GM18526 (cell line): ENCODE results near the gene AGPAT4.

ENCODE experiments used
- POLR2A ChIP-seq: IDR thresholded peaks from 3 replicates; pipeline ENCODE4 v1.6.1; 2011; ENCODE audit not compliant: insufficient read length; ENCODE audit errors: extremely low read depth

Gene AGPAT4, protein sequence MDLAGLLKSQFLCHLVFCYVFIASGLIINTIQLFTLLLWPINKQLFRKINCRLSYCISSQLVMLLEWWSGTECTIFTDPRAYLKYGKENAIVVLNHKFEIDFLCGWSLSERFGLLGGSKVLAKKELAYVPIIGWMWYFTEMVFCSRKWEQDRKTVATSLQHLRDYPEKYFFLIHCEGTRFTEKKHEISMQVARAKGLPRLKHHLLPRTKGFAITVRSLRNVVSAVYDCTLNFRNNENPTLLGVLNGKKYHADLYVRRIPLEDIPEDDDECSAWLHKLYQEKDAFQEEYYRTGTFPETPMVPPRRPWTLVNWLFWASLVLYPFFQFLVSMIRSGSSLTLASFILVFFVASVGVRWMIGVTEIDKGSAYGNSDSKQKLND

DNA sequence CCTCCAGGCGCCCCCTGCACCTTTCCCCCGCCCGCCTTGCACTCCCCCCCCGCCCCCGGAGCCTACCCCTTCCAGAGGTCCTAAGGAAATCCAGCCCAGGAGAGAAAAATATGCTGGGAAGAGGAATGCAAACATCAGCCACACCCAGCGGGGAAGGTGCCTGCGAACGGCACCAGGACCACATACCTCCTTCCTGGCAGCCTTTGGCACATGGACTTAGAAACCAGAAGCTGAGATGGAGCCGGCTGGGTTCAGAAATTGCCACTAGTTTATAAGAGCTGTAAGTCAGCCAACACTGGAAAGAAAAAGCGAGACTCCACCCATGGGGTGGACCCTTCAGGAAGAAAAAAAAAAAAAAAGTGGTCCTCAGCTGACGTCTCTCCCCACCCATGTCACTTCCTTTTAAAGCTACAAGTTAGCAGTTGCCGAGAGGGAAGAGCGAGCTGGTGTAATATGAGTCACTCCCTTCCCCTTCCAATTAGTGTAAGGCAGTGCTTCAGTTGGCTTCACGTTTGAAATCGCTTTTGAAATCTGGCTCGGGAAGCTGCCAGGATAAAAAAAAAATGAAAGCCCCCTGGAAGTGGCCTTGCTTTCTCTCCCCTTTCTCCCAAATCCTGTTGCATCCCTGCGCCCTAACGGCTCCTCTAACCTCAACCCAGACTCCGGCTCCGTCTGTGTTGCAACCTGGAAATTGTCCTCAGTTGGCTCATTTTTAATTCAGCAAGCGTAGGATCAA, at the start of gene AGPAT4:
AGPAT4 (minus strand) TSS at position 310 of the 736 bp plus-strand sequence. CDS start 41,848 bp downstream, outside the sequence.
- TF ChIP-seq POLR2A: peak; percentile 37

DNA sequence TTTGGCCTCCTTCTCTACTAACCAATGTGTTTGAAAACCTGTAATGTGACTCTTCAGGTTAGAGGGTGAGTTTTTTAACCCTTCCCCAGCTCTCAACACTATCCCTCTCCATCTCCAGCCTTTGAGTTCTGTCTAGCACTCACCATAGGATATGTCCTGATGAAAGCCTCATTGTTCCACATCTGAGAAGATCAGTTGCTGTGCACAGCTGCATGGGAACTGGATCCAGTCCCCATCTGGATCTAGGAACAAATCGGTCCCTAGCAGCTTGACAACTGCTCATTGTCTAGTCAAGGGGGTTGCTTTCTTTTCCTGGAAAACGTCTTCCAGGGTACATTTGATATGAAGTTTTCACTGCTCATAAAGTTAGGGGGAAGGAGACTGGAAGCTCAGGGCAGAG, 45.4 kb upstream of the AGPAT4 start:
- TF ChIP-seq POLR2A: no peak

DNA sequence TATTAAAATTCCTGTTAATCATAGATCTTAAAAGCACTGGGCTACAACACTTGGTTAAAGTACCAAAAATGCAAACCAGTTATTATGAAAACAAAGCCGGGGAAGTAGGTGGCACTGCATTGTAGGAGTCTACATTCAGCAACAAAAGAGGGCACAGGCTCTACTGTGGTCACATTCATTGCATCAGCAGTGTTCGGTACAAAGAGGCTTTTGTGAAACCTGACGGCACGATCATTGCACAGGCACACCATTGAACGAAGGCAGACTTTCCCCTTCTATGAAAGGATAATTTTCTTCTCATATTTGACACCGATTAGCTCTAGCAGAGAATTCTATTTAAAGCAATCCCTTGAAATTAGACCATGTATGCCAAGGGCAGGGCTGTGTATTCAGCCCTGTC, 44.6 kb upstream of the AGPAT4 start:
- no peak for TF ChIP-seq POLR2A

DNA sequence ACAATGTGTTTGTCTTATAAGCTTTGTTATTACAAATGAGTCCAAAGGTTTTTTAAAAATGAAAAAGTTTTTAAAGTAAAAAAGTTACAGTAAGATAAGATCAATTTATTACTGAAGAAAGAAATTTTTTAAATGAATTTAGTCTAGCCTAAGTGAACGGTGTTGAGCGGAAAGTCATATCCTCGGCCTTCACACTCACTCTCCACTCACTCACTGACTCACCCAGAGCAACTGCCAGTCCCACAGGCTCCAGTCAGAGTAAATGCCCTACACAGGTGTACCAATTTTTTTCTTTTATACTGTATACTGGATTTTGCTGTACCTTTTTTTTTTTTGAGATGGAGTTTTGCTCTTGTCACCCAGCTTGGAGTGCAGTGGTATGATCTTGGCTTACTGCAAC, 42.7 kb upstream of the AGPAT4 start:
- no peak for TF ChIP-seq POLR2A

DNA sequence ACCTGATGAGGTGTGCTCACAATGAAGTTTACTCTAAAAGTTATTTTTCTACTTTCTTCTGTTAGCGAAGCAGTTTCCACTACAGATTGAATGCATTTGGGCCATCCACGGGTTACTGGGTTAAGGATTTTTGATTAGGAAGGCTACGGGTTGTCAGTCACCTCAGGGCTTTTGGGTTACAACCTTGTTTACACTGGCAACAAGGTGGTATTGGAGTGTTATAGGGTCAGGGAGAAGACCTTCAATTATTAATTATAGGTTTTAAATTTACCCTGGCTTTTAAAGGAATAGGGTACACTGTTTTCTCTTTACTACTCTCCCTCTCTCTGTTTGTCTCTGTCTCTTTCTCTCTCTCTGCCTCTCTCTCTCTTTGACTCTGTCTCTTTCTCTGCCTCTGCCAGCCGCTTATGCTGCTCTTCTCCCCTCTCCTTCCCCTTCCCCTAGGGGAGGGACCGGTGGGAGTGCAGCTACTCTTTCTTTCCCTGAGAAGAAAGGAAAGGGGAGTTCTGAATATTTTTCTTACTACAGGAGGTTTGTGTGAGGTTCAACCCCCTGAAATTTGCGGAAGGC, 40.2 kb upstream of the AGPAT4 start:
- no peak for TF ChIP-seq POLR2A

DNA sequence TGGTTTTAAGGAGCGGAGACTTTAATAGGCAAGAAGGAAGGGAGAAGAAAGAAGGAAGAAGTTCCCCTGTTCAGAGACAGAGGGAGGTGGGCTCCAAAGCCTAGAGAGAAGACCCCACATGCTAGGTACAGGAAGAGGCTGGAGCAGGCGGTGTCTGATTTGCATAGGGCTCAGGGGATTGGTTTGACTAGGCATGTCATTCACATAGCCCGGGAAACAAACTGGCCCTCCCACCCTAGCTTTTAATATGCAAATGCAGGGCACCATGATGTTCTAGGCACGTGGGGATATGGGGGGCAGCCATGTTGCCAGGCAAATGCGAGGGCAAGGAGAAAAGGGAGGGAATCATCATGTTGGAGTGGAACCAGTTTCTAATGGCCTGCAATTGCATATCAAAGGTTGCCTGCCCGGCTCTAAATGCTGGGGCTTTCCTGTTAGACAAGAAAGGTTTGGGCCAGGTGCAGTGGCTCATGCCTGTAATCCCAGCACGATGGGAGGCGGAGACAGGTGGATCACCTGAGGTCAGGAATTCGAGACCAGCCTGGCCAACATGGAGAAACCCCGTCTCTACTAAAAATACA, 34.3 kb upstream of the AGPAT4 start:
- no peak for TF ChIP-seq POLR2A

DNA sequence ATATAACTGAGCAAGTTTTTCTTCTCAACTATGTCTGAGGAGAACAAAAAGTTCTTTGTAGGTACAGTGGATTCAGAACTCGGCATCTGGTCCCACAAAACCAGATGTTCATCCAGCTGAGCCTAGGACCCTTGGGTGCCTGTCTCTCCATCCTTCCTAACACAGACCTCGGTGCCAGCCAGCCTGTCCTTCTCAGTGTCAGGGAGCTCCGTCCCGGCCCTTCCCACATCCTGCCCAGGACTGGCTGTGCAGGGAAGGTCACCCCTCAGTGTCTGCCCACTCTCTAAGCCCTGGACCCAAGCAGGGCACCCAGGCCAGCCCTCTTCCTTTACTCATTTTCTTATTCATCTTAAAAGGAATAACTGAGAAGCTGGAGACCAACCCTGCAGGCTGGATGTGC, 32.0 kb upstream of the AGPAT4 start:
- TF ChIP-seq POLR2A: no peak

DNA sequence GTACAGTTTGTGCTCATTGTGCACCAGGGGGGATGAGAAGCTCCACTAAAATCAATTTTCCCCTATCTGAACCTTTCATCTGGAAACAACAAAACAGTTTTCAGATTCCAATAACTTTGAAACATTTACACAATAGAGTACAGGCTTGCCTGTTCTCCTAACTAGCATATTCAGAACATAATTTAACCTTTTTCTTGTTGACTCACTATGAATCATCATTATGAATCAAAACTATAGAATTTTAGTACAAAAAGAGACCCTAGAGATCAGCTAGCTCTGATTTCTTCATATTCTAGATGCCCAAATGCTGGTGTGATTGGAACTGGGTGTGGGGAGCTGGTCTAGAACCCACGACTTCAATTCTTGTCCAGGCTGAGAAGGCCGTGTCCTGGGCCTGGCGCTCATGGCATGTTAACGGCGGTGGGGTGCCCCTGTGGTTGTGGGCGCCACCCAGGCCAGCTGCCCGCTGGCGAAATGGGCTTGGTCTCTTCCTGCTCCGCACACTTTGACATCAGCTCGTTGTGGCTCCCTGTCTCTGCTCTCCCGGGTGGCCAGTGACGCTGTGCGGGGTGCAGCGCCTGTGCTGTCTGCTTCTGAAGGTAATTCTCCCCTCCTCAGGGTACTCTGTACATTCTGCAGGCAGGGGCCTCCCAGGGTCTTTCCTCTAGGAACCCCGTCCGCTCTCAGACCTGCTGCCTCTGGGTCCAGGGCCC, 29.9 kb upstream of the AGPAT4 start:
- no peak for TF ChIP-seq POLR2A

DNA sequence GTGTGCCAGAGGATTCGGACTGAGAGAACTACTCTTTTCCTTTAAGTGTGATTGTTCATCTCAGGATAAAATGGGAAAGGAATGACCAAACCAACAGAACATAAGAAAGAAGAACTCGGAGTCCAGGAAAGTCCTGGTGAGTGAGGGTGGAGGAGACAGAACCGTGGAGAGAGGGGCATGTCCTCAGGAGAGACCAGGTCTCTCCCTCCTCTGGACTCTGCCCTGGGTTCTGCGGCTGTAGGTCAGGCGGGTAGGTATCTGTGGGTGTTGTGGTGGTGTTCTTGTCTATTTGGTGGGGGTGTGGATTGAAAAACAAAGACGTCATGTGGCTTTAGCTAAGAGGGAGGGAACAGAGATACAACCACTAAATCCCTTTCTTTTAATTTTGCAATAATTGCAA, 29.1 kb upstream of the AGPAT4 start:
- no peak for TF ChIP-seq POLR2A

DNA sequence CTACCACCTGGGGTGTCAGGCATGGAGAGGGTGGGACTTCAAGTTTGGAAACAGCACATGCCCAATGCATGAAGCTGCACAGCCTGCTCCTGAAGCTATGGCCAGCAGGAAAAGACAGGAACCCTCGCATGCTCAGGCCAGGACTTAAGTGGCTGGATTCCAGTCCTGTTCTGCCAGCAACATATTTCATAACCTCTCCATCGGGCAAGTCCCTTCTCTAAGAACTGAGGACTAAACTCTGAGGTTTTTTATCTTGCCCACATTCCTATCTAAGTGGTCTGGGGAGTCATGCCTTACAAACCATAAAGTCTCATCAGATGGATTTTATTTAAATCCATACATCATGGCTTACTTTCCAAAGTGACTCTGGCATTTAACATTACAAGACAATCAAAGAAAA, 27.5 kb upstream of the AGPAT4 start:
- TF ChIP-seq POLR2A: no peak

DNA sequence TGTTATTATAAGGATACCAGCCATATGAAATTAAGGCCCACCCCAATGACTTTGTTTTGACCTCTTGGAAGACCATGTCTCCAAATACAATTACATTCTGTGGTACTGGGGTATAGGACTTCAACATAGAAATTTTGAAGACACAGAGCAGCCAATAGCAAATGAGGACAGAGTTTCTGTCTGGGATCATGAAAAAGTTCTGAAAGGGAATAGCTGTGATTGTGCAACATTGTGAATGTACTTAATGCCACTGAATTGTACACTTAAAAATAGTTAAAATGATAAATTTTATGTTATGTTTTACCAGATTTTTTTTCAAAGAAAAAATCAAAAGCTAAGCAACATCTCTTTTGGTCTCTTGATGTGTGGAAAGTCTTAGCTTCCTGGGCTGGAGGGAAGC, 27.0 kb upstream of the AGPAT4 start:
- TF ChIP-seq POLR2A: no peak

DNA sequence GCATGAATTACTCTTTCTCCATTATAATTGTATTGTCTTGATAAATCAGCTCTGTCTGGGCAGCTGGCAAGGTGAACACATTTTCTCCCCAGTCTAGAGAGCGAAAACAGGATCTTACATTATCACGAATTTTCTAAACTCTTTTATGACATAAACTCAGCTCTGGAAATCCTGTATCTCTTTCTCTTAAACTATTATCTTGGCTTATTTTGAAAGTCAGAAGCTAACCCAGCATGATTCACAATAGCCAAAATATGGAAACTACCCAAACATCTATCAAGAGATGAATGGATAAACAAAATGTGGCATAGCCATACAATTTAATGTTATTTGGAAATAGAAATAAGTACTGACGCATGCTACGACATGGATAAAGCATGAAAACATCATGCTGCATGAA, 25.9 kb upstream of the AGPAT4 start:
- no peak for TF ChIP-seq POLR2A

DNA sequence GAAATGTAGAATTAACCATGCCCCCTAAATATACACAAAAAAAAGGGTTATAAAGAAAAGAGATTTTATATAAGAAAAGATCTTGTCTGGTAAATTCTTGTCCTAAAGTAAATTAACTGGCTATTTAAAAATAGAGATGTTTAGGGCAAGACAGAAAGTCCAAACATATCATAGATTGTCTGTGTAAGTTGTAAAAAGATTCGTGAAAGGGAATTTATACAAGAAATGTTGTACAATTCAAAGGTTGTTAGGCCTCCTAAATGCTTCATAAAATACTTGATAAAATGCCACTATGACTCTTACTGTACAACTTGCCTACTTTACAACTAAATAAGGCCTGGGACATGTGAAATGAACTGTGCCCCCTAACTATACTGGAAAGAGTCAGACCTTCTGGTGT, 21.9 kb upstream of the AGPAT4 start:
- no peak for TF ChIP-seq POLR2A

DNA sequence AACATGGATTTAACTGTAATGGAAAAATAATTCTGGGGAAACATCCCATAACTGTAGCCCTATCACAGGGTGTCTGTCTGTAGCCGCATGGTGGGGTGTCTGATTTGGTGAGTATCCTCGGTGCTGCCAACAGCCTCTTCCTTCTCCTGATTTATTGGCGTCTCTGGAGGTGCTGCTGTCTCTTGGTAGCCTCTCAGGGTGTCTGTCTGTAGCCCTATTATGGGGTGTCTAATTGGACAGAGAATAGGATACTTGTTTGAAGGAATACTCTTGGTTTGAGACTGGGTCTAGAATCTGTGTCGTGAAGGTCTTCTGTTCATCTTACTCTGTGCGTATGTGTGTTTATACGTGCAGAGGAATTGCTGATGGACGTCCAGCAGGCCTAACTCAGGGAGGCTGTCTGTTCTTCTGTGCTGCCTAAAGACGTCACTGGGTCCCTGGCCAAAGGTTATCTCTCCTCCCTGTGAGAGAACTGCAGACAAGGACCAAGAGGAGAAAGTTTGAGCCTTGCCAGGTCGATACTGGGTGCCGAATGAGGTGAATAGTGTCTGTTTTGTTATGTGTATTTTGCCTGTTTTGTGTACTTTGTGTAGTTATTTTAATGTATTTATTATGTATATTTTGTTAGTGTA, 18.9 kb upstream of the AGPAT4 start:
- TF ChIP-seq POLR2A: no peak

DNA sequence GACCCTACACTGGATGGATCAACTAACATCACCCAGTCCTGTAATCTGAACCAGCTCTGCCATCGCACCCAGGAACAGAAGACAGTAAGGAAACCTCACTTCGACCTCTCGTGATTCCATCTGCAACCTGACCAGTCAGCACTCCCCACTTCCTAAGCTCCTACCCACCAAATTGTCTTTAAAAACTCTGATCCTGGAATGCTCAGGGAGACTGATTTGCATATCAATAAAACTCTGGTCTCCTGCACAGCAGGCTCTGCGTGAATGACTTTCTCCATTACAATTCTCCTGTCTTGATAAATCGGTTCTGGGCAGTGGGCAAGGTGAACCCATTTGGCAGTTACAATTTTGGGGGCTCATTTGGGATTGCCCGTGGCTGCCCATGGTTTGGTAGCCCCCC, 18.3 kb upstream of the AGPAT4 start:
- no peak for TF ChIP-seq POLR2A

DNA sequence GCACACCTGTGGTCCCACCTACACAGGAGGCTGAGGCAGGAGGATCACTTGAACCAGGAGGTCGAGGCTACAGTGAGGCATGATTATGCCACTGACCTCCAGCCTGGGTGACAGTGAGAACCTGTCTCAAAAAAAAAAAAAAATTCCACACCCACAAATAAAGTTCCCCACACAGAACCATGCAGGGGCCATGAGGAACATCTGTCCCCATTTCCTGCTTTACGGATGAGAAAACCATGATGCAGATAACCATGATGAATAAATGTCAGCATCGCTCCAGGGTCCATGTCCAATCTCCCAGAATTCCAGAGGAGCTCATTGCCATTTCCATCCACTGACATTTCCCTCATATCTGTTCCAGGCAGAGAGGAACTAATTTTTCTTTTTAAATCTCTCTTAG, 16.9 kb upstream of the AGPAT4 start:
- no peak for TF ChIP-seq POLR2A
